Neuronal stem cell (in vitro differentiated cells): Measurements from ENCODE around the gene TCP11X1. TPM values are rescaled to one million over a fixed set of nuclear protein-coding genes. Genes with fewer than 3 reads are reported as not detected.
"Not testable (repeated sequence)": the region's sequence is repeated elsewhere in the genome, so short reads cannot be mapped to it uniquely, and the experiment has no call there.

ENCODE experiments used
- DNase-seq: peaks from one replicate; pipeline ENCODE4 v3.0.0-alpha.2; 2013; ENCODE audit warnings: low spot score
- H2AFZ ChIP-seq: one replicate; pipeline ENCODE4 v1.6.1; 2013; ENCODE audit warnings: mild to moderate bottlenecking, low read length, inconsistent platforms
- H2AK5ac ChIP-seq: 2 replicates; pipeline ENCODE4 v1.6.1; 2013; ENCODE audit warnings: low read depth, mild to moderate bottlenecking, inconsistent platforms, low read length, moderate library complexity, mixed read lengths
- H2BK120ac ChIP-seq: 2 replicates; pipeline ENCODE4 v1.6.1; 2013; ENCODE audit warnings: low read depth, mild to moderate bottlenecking, inconsistent platforms, low read length, moderate library complexity, mixed read lengths
- H2BK12ac ChIP-seq: one replicate; pipeline ENCODE4 v1.6.1; 2013; ENCODE audit warnings: low read length, inconsistent platforms
- H2BK15ac ChIP-seq: 2 replicates; pipeline ENCODE4 v1.6.1; 2013; ENCODE audit warnings: mild to moderate bottlenecking, low read length, inconsistent platforms, mixed read lengths
- H2BK5ac ChIP-seq: one replicate; pipeline ENCODE4 v1.6.1; 2013; ENCODE audit warnings: inconsistent platforms, mild to moderate bottlenecking, low read length, moderate library complexity
- H3K14ac ChIP-seq: one replicate; pipeline ENCODE4 v1.6.1; 2013; ENCODE audit warnings: low read length, inconsistent platforms
- H3K18ac ChIP-seq: 2 replicates; pipeline ENCODE4 v1.6.1; 2013; ENCODE audit warnings: low read length, inconsistent platforms
- H3K23ac ChIP-seq: 2 replicates; pipeline ENCODE4 v1.6.1; 2013; ENCODE audit warnings: low read depth, mild to moderate bottlenecking, mixed read lengths, low read length, inconsistent platforms; ENCODE audit not compliant: poor library complexity
- H3K27ac ChIP-seq: replicated peaks from 3 replicates; pipeline ENCODE4 v1.5.1; 2013; ENCODE audit warnings: low read length, inconsistent platforms
- H3K27me3 ChIP-seq, 3 experiments: 2 replicates each; pipeline ENCODE4 v1.6.1; 2013; ENCODE audit warnings: low read length in 3 of 3, mild to moderate bottlenecking in 2 of 3, inconsistent platforms in 1 of 3, low read depth in 1 of 3, mixed read lengths in 1 of 3, moderate library complexity in 1 of 3; ENCODE audit not compliant: control insufficient read depth in 3 of 3, insufficient read depth in 3 of 3
- H3K36me3 ChIP-seq, 2 donors: replicated peaks in 1 of 2; 2 replicates each; pipeline ENCODE4 v1.6.1; 2013; ENCODE audit warnings: low read length in 2 of 2; ENCODE audit not compliant: control insufficient read depth in 2 of 2, insufficient read depth in 2 of 2
- H3K4ac ChIP-seq: 2 replicates; pipeline ENCODE4 v1.6.1; 2013; ENCODE audit warnings: inconsistent platforms, mild to moderate bottlenecking, low read length, moderate library complexity
- H3K4me1 ChIP-seq, 2 donors: 1 replicate in 1 of 2; 2 replicates in 1 of 2; pipeline ENCODE4 v1.6.1; 2013; ENCODE audit warnings: low read length in 2 of 2, low read depth in 1 of 2; ENCODE audit not compliant: control insufficient read depth in 2 of 2, insufficient read depth in 1 of 2
- H3K4me2 ChIP-seq: one replicate; pipeline ENCODE4 v1.6.1; 2013; ENCODE audit warnings: mild to moderate bottlenecking, low read length, inconsistent platforms; ENCODE audit not compliant: insufficient read depth, poor library complexity, severe bottlenecking
- H3K4me3 ChIP-seq, 2 donors: 2 replicates each; pipeline ENCODE4 v1.5.1; 2013; ENCODE audit warnings: low read length in 2 of 2, mild to moderate bottlenecking in 2 of 2, inconsistent platforms in 1 of 2, moderate library complexity in 1 of 2
- H3K79me1 ChIP-seq: one replicate; pipeline ENCODE4 v1.6.1; 2013; ENCODE audit warnings: low read depth, mild to moderate bottlenecking, inconsistent platforms, low read length, moderate library complexity
- H3K9ac ChIP-seq: one replicate; pipeline ENCODE4 v1.6.1; 2013; ENCODE audit warnings: mild to moderate bottlenecking, low read depth, low read length, inconsistent platforms; ENCODE audit not compliant: poor library complexity
- H3K9me3 ChIP-seq, 2 donors: replicated peaks in 1 of 2; 2 replicates each; pipeline versions ENCODE3 to v1.6.1; 2013; ENCODE audit warnings: low read length in 2 of 2, mild to moderate bottlenecking in 2 of 2, inconsistent platforms in 1 of 2, low read depth in 1 of 2, mixed read lengths in 1 of 2, moderate library complexity in 1 of 2; ENCODE audit not compliant: control insufficient read depth in 2 of 2, insufficient read depth in 1 of 2
- H4K8ac ChIP-seq: one replicate; pipeline ENCODE4 v1.6.1; 2013; ENCODE audit warnings: low read depth, mild to moderate bottlenecking, inconsistent platforms, low read length, moderate library complexity
- H4K91ac ChIP-seq: one replicate; pipeline ENCODE4 v1.6.1; 2013; ENCODE audit warnings: low read length, low read depth, mild to moderate bottlenecking, inconsistent platforms; ENCODE audit not compliant: poor library complexity
- WGBS, 2 donors: extraction: QIAGEN DNeasy Blood & Tissue Kit; methylation state at CpG; one replicate each; pipeline ENCODE4 v1.1.7; 2013; ENCODE audit warnings: missing lambda C conversion rate in 2 of 2, mixed read lengths in 1 of 2; ENCODE audit not compliant: insufficient read length in 2 of 2, insufficient replicate concordance in 1 of 2; ENCODE audit errors: extremely low coverage in 2 of 2; 5-methylcytosine and 5-hydroxymethylcytosine counted together
- polyA plus RNA-seq, 2 experiments: library from polyadenylated mRNA; stranded (reverse); fragments of 200-250 nt; gene quantifications; one replicate each; pipeline ENCODE4 v1.2.3, GENCODE V29; 2013

Gene TCP11X1
- polyA plus RNA-seq (2013, experiment 1 of 2), result 0.32 TPM
- polyA plus RNA-seq (2013, experiment 2 of 2), result 0.06 TPM

DNA sequence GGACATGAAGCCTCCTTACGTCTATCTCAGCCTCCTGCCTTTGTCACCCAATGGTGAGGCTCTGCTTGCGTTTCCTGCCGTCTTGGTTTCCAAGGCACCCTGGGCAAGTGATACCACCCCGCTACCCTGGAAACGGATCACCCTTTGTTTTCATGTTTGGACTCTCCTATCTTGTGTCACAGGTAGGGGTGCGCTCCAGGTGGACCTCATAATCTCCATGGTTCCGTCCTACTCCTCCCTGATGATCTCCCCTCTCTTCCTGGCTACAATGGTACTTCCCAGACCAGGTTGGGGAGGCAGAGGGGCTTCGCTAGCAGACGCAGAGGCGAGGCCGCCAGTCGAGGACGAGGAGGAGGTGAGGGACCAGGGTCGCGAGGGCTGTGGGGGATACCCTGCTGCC, at the start of gene TCP11X1:
TCP11X1 (plus strand) TSS at position 316 of the 400 bp plus-strand sequence.
- H2BK120ac ChIP-seq, H4K91ac ChIP-seq, H2BK5ac ChIP-seq, H3K9ac ChIP-seq, H3K36me3 ChIP-seq, H4K8ac ChIP-seq, H3K23ac ChIP-seq, H3K27ac ChIP-seq, H2AFZ ChIP-seq, H2BK12ac ChIP-seq, DNase-seq, H2BK15ac ChIP-seq, H2AK5ac ChIP-seq, H3K4me2 ChIP-seq, H3K4ac ChIP-seq, H3K27me3 ChIP-seq, H3K9me3 ChIP-seq, H3K4me3 ChIP-seq, H3K4me1 ChIP-seq, H3K18ac ChIP-seq, H3K14ac ChIP-seq, H3K79me1 ChIP-seq: not testable (repeated sequence)
- no CpG with 5 or more reads among the region's 15 CpGs for WGBS, 2 donors

DNA sequence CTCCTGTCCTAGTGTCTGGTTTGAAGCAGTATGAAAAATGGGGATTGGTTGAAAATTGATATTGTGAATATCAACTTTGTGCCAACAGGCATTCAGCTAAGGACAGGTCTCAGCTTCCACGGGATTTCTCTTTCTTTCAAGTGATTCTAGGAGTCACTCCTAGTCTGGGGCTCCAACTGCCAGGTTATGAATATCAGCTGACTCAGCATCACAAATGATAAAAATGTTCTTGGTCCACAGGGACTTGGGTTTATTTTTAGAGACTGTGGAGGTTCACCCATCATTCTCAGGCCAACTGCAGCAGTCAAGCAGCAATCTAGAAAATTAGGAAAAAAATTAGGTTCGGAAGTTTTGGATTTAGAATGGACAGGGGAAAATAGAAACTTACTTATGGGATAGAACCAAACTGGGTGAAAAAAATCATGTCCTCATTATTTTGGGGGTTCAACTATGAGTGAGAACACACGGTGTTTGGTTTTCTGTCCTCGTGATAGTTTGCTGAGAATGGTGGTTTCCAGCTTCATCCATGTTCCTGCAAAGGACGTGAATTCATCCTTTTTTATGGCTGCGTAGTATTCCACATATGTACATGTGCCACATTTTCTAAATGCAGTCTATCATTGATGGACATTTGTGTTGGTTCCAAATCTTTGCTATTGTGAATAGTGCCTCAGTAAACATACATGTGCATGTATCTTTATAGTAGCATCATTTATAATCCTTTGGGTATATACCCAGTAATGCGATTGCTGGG, 29.0 kb upstream of the TCP11X1 start:
- no peak overlapping the region for H4K8ac ChIP-seq

DNA sequence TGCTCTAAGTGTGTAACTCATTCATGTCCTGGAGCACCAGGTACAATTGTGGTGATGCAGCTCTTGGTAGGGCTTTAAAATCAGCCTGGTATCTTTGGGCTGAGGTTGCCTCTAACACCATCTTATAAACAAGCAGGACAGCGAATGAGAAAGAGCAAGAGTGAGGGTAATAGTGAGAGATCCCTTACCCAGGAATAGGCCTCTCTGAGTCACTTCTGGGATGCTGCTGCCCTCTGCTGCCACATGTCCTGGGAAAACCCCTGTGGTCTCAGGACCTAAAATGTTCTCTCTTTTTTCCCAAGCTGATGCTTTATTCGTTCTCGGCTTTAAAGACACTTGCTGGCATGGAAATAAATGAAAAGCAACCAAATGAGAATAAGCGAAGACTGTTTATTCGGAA, 7.2 kb upstream of the TCP11X1 start:
- not testable (repeated sequence) for H2AK5ac ChIP-seq, H4K8ac ChIP-seq, H3K9ac ChIP-seq, H3K4me3 ChIP-seq, H3K9me3 ChIP-seq, H3K27ac ChIP-seq, H3K4me1 ChIP-seq, H3K14ac ChIP-seq, H3K18ac ChIP-seq, H3K36me3 ChIP-seq, H3K79me1 ChIP-seq, DNase-seq, H3K4me2 ChIP-seq, H3K27me3 ChIP-seq, H2BK15ac ChIP-seq, H3K4ac ChIP-seq, H2BK120ac ChIP-seq, H3K23ac ChIP-seq, H4K91ac ChIP-seq, H2BK12ac ChIP-seq, H2AFZ ChIP-seq, H2BK5ac ChIP-seq
- no CpG with 5 or more reads among the region's 5 CpGs for WGBS, 2 donors

More for the DNA sequence above, 29.0 kb upstream of the TCP11X1 start:
- DNase-seq, result no peak
- Histone ChIP-seq H3K9ac (no peak overlapping the region), H3K36me3 (no peaks in the 10 kb centered on the region), H3K4me1 (no peaks in the 10 kb centered on the region), H3K18ac (no peak overlapping the region), H3K4ac (no peak overlapping the region), H2BK120ac (no peak overlapping the region), H3K9me3 (no peaks in the 10 kb centered on the region), H2BK5ac (no peak overlapping the region), H3K23ac (no peak overlapping the region), H3K27ac (no peak overlapping the region), H3K14ac (no peak overlapping the region), H2AK5ac (no peak overlapping the region), H2BK15ac (no peak overlapping the region), H4K91ac (no peak overlapping the region), H3K4me3 (no peak overlapping the region), H3K27me3 (no peaks in the 10 kb centered on the region), H3K79me1 (no peaks in the 10 kb centered on the region), H2AFZ (no peak overlapping the region), H2BK12ac (no peak overlapping the region), H3K4me2 (no peak overlapping the region)
- no CpG with 5 or more reads among the region's 7 CpGs for WGBS, 2 donors

DNA sequence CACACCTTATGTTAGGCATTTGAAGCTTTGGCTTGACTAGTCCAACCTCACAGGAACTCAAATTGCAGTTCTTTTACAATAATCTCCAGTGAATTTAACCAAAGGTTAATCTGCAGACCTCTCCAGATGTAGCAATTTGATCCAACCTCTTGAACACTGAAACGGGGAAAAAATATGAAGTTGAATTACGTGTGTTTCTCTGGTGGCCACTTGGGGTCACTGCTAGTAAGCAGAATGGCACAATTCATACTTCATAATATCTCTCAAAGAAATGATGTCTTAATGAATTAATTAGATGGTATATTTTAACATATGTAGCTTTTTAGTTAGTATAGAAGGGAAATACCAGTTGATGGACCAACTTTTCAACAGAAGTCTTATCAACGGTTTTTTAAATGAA, 1.4 kb downstream of the TCP11X1 start:
- H3K27ac ChIP-seq, H3K4me2 ChIP-seq, H3K9ac ChIP-seq, H3K36me3 ChIP-seq, H3K4me1 ChIP-seq, H2BK12ac ChIP-seq, H3K23ac ChIP-seq, H3K27me3 ChIP-seq, H3K79me1 ChIP-seq, H2AFZ ChIP-seq, H3K18ac ChIP-seq, DNase-seq, H3K4ac ChIP-seq, H3K14ac ChIP-seq, H2BK5ac ChIP-seq, H2BK15ac ChIP-seq, H4K8ac ChIP-seq, H2AK5ac ChIP-seq, H3K4me3 ChIP-seq, H3K9me3 ChIP-seq, H4K91ac ChIP-seq, H2BK120ac ChIP-seq: not testable (repeated sequence)
- WGBS, 2 donors, result no CpG with 5 or more reads among the region's 3 CpGs
